ENCODE results near the gene ERAS. TPM values are rescaled to one million over a fixed set of nuclear protein-coding genes. Genes with fewer than 3 reads are reported as not detected.

Gene ERAS, protein sequence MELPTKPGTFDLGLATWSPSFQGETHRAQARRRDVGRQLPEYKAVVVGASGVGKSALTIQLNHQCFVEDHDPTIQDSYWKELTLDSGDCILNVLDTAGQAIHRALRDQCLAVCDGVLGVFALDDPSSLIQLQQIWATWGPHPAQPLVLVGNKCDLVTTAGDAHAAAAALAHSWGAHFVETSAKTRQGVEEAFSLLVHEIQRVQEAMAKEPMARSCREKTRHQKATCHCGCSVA
- total RNA-seq (under 1 TPM in 1 of 9 donors, not detected in 8; 0.11 TPM), polyA plus RNA-seq (under 1 TPM in 1 of 3 donors, not detected in 2; 0.20 TPM)
- long read RNA-seq, donor 1 = 0 reads
- long read RNA-seq, donor 2 = 0 reads
- long read RNA-seq, donor 3 = 0 reads
- long read RNA-seq, donor 4 = 0 reads
- long read RNA-seq, donor 5, partial matches to known transcripts = 0 of 1 reads
- long read RNA-seq, donor 5, other reads (novel, unspliced or antisense) = 1 of 1 reads
- long read RNA-seq, donor 6 = 0 reads
- long read RNA-seq, donor 7 = 0 reads
- long read RNA-seq, donor 8 = 0 reads
- long read RNA-seq, donor 9 = 0 reads
- long read RNA-seq, donor 10 = 0 reads

DNA sequence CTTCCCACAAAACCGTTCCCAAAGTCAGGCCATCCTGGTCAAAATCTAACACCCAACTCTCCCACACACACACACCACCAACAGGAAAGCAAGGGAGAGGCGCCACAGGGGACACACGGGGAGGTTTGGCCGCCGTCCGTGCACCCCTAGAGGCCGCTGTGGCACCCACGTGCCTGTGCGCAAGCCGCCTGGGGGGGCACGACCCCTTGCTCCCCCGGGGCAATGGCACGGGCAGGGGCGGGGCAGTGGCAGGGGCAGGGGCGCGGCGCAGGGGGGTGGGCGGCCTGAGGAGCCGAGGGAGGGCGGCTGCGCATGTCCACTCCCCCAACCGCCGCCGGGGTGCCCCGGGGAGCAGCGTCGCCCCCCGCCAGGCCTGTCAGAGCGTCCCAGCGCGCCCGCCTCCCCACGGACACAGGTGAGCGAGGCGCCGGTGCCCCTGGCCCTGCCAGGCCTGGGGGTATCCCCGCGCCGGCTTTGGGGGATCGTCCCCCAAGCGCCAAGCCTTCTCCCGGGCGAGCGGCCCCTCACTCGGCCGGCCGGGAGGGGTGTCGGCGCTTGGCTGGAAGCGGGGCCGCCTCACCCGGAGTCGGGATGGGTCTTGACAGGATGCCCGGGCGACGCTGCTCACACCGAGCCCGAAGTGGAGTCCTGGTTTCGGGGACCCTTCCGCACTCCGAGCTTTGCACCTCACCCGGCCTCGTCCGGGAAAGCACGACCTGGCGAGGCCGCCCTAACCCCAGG is at the start of gene ERAS:
Gene ERAS (plus strand): TSS at position 379 of the 741 bp plus-strand sequence. CDS start 2,611 bp downstream, outside the sequence.
- Histone ChIP-seq H3K9me3 (replicated peaks in 1 of 3) (no peaks in the 10 kb centered on the region), H3K27ac (no peak within 1 kb of the TSS), H3K4me3 (no peak within 1 kb of the TSS), H3K36me3 (replicated peaks in 1 of 2) (peaks cover 0 to 3% of the 10 kb centered on the region in 2 donors), H3K4me1 (replicated peaks in 1 of 2) (no peaks in the 10 kb centered on the region), H3K27me3 (peaks cover 25% of the 10 kb centered on the region)
- intact Hi-C loops (cut with DNase I) = no loop called here
- no peak for TF ChIP-seq POLR2A (IDR thresholded peaks at IDR 0.05)
- TF ChIP-seq, protein P1, sequence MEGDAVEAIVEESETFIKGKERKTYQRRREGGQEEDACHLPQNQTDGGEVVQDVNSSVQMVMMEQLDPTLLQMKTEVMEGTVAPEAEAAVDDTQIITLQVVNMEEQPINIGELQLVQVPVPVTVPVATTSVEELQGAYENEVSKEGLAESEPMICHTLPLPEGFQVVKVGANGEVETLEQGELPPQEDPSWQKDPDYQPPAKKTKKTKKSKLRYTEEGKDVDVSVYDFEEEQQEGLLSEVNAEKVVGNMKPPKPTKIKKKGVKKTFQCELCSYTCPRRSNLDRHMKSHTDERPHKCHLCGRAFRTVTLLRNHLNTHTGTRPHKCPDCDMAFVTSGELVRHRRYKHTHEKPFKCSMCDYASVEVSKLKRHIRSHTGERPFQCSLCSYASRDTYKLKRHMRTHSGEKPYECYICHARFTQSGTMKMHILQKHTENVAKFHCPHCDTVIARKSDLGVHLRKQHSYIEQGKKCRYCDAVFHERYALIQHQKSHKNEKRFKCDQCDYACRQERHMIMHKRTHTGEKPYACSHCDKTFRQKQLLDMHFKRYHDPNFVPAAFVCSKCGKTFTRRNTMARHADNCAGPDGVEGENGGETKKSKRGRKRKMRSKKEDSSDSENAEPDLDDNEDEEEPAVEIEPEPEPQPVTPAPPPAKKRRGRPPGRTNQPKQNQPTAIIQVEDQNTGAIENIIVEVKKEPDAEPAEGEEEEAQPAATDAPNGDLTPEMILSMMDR (IDR thresholded peaks at IDR 0.05) = no peak
- WGBS, 4 donors = 36 to 100% (median 64%) methylated on average over 1 to 61 of the region's 67 CpGs
- DNase-seq = no peak

DNA sequence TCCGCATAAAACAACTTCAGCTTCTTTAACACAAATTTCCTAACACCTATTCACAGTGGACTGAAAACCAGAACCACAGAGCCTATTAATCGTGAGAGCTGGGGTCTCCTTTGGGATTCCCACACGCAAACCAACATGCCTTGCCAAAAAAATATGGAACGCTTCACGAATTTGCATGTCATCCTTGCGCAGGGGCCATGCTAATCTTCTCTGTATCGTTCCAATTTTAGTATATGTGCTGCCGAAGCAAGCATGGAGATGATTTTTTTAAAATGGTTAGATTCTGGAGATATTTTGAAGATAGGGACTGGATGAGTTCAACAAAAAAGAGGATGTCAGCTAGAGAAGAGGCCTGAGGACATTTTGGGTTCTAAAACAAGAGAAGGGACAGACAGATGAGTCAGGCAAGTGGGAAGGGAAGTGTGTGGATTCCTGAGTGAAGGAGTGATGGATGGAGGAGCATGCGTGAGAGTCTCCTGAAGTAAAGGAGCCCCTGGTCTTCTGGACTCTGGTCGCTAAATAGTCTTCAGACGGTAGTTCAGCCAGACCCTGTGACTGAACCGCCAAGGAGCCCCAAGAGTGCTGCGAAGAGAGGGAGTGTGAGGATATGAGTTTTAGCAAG is 49.4 kb upstream of the ERAS start:
- WGBS, 4 donors = 73 to 77% (median 75%) methylated on average over 12 to 13 of the region's 13 CpGs
- no peak overlapping the region for H3K4me3 ChIP-seq
- peaks cover 22% of the 10 kb centered on the region for H3K27me3 ChIP-seq
- H3K4me1 ChIP-seq (replicated peaks in 1 of 2) = no peaks in the 10 kb centered on the region
- no peaks in the 10 kb centered on the region for H3K9me3 ChIP-seq (replicated peaks in 1 of 3)
- no peak overlapping the region for H3K27ac ChIP-seq
- intact Hi-C loops (cut with DNase I) = no loop called here
- no peaks in the 10 kb centered on the region for H3K36me3 ChIP-seq (replicated peaks in 1 of 2)
- no peak for TF ChIP-seq POLR2A (IDR thresholded peaks at IDR 0.05)
- TF ChIP-seq, protein P1 (IDR thresholded peaks at IDR 0.05) = no peak
- no peak for DNase-seq

DNA sequence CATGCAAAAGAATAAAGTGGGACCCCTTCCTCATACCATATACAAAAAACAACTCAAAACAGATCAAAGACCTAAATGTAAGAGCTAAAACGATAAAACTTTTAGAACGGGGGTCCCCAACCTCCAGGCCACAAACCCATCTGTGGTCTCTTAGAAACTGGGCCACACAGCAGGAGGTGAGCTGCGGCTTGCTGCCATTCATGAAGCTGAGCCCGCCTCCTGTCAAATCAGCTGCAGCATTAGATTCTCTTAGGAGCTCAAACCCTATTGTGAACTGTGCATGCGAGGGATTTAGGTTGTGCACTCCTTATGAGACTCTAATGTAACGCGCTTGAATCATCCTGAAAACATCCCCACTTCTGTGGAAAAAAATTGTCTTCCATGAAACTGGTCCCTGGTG is 46.9 kb upstream of the ERAS start:
- no peak for TF ChIP-seq POLR2A (IDR thresholded peaks at IDR 0.05)
- TF ChIP-seq, protein P1 (IDR thresholded peaks at IDR 0.05) = no peak
- no peak for DNase-seq
- intact Hi-C loops (cut with DNase I) = no loop called here

DNA sequence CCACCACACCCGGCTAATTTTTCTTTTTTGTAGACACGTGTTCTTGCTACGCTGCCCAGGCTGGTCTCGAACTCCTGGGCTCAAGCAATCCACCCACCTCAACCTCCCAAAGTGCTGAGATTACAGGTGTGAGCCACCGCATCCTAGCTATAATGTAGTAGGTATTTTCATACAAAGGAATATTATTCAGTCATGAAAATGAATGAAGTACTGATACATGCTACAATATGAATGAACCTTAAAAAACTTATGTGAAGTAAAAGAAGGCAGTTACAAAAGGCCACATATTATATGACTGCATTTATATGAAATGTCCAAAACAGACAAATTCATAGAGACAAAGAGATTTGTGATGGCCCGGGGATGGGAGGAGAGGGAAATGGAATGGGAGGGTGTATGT is 44.6 kb upstream of the ERAS start:
- no peak for DNase-seq
- Histone ChIP-seq H3K9me3 (replicated peaks in 1 of 3) (no peaks in the 10 kb centered on the region), H3K27ac (no peak overlapping the region), H3K27me3 (peaks cover 5% of the 10 kb centered on the region), H3K4me3 (no peak overlapping the region), H3K4me1 (replicated peaks in 1 of 2) (no peaks in the 10 kb centered on the region), H3K36me3 (replicated peaks in 1 of 2) (no peaks in the 10 kb centered on the region)
- intact Hi-C loops (cut with DNase I) = no loop called here
- WGBS, 4 donors = 79 to 92% (median 86%) methylated on average over 6 of the region's 6 CpGs
- TF ChIP-seq POLR2A (IDR thresholded peaks at IDR 0.05) = no peak
- TF ChIP-seq, protein P1 (IDR thresholded peaks at IDR 0.05) = no peak

More for the DNA sequence above, 46.9 kb upstream of the ERAS start:
- Histone ChIP-seq H3K27ac (no peak overlapping the region), H3K4me1 (replicated peaks in 1 of 2) (no peaks in the 10 kb centered on the region), H3K4me3 (no peak overlapping the region), H3K27me3 (peaks cover 13% of the 10 kb centered on the region), H3K9me3 (replicated peaks in 1 of 3) (no peaks in the 10 kb centered on the region), H3K36me3 (replicated peaks in 1 of 2) (no peaks in the 10 kb centered on the region)
- WGBS, 4 donors = 72 to 86% (median 79%) methylated on average over 7 of the region's 7 CpGs
